Sigmoid colon (tissue), 4 donors: ENCODE results near the gene CTDP1.

Experiments
- CTCF ChIP-seq, 4 experiments: fragments of 450-650 bp in 3 of 4; fragments of 200-600 bp in 1 of 4; IDR thresholded peaks; one replicate each; pipeline ENCODE4 v1.5.1; 2016 to 2019; ENCODE audit warnings: antibody characterized with exemption in 4 of 4, mild to moderate bottlenecking in 3 of 4, moderate library complexity in 2 of 4
- EP300 ChIP-seq, 4 donors: sonication (generic); formaldehyde crosslinking; IDR thresholded peaks; one replicate each; pipeline ENCODE4 v1.6.1; 2017; ENCODE audit warnings: antibody characterized with exemption in 4 of 4
- POLR2A ChIP-seq, 2 donors: fragments of 450-650 bp; IDR thresholded peaks; one replicate each; pipeline ENCODE4 v1.6.1; 2016; ENCODE audit warnings: antibody characterized with exemption in 2 of 2, mild to moderate bottlenecking in 2 of 2, moderate library complexity in 2 of 2
- POLR2AphosphoS5 ChIP-seq, 4 donors: sonication (generic); formaldehyde crosslinking; IDR thresholded peaks; one replicate each; pipeline ENCODE4 v1.6.1; 2017; ENCODE audit warnings: antibody characterized with exemption in 4 of 4

DNA sequence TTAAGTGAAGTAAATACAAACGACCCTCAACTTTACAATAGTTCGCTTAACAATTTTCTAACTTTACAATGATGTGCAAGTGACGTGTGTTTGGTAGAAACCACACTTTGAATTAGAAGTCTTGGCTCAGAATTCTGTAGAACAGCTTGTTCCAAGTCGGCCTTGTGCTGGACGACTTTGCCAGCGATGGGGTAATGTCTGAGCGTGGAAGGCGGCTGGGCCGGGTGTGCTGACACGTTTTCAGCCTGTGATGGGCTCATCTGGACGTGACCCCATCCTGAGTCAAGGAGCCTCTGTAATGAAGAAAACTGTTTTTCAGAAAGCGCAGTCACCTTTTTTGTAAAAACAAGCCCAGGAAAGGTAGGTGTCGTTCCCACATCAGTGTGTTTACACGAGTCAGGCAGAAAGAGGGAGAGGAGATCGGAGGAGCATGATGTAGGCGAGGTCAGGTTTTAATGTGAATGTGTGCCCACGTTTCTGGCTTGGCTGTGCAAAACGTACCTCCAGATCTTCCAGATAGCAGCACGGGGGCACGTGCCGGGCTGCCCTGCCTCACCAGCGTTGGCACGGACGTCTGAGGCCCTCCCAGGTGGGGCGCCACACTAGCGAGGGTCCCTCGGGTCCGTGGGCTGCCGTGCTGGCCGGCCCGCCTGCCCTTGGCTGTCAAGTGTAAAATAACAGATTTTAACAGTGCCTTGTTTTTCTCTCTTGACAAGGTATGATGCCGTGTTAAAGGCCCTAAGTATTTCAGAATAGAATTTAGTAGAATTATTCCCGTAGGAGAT lies 54.6 kb downstream of the CTDP1 start:
- TF ChIP-seq CTCF (IDR thresholded peaks at IDR 0.05), result no peak
- no peak for TF ChIP-seq POLR2AphosphoS5 (IDR thresholded peaks at IDR 0.05)
- no peak for TF ChIP-seq EP300 (IDR thresholded peaks at IDR 0.05)
- no peak for TF ChIP-seq POLR2A (IDR thresholded peaks at IDR 0.05)
